ENCODE measurements around the gene SH3PXD2A.

The SH3PXD2A gene

DNA sequence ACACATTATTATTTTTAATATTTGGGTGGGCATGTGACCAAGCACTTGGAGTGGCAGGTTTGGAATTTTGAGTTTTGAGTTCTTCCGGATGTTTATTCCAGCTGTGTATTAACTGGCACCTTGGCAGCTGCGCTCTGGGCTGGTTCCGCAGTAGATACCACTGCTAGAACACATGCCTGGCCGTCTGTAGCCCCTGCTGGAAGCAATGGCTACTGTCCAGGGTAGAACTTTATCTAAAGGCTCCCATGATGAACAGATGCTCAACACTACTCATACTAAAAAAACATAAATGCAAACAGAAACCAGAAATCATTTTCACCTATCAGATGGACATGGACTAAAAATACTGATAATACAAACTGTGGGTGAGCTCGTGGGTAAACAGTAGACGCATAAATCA, 19.4 kb upstream of the SH3PXD2A start:
- DNase-seq: no peak

DNA sequence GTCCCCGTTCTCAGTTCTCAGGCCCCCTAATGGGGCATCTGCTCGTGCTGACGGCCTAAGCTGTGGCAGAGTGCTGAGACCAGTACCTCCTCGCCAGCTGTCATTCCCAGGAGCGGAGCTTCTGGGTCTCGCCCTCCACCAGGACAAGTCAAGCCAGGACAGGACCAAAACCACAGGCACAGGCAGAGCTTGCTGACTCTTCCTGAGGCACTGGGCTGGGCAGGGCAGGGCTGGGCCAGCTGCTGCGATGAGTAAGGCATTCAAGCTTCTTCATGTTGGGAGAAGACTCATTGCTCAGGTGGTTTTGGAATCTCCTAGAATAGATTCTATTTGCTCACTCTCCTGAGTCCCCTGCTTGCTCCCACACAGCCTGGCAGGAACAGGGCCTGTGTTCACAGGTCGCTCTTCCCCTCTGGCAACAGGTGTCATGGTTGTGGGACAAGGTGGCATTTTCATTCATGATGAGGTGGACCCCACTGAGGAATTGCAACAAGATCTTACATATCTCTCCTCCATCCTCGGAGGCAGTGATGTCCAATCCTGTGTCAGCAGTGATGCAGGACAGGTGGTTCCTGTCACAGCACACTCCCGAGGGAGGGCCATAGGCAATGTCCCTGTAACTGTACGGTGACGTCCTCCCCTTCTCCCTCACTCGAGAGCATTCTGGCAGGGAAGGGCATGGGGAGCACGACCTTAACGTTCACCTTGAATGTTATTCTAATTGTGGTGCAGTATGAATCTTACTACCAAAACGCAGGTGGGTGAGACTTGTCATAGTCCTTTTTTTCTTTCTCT, 17.0 kb upstream of the SH3PXD2A start:
- DNase-seq: peak; percentile 51

DNA sequence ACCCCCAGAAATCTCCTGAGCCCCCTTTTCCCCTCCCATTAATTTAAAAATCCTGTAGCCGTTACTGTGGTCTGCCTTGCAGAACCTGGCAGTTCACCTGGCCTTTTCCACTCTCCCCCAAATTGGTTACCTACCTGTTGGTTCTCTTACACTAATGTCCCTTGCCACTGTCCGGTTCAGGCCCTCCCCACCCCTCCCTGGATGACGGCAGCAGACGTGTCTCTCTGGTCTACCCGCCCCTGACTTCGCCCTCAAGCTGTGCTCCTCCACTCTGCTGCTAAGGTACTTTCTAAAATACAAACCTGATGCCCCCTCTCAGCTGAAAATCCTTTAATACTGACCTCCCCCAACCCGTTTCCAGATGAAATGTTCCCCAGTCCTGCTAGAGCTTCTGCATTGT, 15.6 kb upstream of the SH3PXD2A start:
- DNase-seq: no peak

DNA sequence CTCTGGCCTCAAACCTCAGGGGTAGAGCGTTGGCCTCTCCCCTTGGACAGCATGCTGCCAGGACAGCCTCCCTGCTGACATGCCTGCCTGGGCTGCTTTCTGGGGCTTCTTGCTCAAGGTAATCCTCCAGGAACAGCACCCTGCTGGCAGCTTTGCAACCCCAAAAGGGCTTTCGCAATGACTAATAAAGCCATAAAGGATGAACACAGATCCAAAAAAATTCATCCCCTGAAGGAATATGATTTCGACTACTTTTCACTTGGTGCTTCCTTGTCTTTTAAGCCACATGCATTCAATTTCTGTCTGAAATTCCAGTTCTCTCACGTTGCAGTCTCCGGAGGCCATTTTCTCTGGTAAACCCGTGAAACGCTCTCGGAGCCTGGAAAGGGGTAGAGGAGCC, 15.1 kb upstream of the SH3PXD2A start:
- DNase-seq: no peak

DNA sequence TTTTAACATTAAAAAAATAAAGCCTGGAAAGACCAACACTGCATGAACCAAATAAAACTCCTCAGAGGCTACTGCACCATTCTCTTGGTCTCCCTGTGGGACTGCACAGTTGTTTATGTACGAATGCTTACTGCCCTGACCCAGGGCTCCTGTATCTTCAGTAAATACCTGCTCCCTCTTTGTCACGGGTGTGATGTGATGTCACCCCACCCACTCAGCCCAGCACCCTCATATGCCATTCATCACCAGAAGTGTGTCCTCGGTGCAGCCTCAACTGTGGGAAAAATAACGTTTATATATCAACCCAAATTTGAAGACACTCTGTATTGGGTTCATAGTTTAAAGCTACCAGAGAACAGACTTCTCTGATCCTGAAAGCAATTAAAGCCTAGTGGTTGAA, 14.0 kb upstream of the SH3PXD2A start:
- no peak for DNase-seq

DNA sequence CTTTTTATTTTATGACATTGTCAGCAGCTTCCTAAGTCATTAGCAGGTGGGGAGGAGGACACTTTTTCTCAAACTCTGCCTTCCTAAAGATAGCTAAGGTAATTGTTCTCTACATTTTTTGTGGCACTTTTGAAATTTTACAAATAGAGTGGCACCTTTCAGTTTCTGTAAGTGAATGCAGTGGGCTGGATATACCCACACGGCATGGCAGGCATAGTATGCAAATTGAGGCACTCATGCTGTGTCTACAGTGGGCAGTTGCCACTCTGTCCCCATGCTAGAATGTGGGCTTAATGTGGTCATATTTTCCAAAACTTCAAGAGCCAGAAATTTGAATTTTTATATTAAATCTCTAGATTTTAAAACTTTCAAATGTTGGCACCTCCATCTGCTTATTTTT, 12.8 kb upstream of the SH3PXD2A start:
- DNase-seq: no peak

DNA sequence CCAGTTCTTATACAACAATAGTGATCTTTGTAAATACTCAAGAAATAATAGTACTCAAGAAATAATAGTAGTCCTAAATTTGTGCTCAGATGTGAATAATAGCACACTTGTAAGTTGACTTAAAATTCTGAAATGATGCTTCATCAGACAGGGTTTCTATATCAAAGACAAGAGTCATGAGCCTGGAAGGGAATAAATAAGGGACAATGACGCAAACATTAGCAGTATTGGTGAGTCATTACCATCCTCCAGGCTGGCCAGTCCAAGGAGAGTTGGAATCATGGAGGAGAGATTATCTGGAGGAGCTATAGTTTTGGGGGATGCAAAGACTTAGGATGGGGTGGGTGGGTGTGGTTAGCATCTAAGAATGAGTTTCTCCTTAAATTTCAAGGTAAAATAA, 6.1 kb upstream of the SH3PXD2A start:
- no peak for DNase-seq

DNA sequence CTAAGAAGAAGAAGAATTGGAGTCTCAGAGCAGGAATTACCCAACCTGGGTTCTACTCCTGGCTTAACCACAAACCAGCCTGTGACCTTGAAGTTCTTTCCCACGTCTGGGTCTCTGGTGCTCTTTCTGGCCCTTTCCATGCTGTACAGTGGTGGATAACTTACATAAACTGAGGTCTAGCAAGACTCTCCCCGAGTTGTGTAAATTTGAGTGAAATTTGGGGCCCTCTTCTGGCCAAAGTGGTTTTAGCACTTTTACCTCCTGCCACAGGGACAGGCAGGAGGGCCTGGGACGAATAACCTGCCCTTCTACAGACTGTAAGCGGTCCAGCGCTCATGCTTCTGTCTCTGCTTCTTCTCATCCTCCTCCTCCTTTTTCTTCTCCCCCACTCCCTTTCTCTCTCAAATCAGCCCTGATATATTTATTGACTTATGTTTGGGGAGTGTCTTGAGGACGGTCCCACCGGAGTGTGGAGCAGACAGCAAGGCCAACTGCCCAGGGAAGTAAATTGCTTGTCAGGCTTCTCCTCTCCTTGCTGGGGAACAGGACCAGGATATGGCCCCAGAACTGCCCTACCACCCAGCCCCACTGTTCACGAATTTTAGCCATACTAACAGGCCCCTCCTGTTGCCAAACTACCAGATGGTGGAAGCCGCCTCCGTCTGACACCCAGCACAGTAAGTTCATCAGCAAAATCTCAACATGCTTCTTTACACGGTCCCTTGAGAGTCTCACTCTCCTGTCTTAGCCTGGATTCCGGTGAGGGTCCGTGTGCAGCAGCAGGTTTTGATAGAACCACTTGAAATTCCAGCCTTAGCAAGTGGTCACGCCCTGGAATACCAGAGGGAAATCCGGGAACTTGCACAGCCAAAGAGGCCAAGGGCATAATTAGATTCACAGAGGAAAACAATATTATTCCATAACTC, 4.0 kb upstream of the SH3PXD2A start:
- DNase-seq: peak; percentile 75

DNA sequence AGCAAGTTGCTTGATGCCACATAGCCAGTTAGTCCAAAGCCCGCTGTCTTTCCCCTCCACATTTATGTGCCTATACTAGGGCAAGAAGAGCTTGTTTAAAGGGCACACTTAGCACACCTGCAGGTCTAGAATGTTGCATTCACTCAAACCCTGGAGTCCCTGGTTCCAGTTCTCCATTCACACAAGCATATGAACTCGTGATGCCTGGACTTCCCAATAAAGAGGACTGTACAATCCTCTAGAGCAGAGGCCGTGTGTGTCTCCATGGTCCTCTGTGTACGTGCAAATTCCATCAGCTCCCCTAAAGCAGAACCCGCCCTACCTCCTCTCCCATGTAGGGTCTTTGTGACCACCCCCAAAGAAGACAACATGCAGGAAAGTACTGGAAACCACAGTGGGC, 3.0 kb upstream of the SH3PXD2A start:
- DNase-seq: no peak

DNA sequence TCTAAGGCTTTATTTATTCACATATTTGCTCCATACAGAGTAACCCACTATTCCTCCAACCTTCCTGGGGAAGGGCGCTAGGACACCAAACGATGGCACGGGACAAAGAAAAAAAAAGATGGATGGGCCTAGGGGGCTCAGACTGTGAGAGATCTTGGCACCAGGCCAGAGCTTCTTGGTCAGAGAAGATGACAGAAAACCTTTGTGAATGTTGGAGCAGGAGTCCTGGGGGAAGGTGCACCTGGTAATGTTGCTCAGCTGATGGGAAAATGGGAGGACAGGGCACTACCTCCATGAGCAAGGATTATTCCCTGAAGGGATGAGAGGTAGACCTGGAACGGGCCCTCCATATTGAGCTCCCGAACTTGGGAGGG, 1.4 kb upstream of the SH3PXD2A start:
- DNase-seq: peak; percentile 37

DNA sequence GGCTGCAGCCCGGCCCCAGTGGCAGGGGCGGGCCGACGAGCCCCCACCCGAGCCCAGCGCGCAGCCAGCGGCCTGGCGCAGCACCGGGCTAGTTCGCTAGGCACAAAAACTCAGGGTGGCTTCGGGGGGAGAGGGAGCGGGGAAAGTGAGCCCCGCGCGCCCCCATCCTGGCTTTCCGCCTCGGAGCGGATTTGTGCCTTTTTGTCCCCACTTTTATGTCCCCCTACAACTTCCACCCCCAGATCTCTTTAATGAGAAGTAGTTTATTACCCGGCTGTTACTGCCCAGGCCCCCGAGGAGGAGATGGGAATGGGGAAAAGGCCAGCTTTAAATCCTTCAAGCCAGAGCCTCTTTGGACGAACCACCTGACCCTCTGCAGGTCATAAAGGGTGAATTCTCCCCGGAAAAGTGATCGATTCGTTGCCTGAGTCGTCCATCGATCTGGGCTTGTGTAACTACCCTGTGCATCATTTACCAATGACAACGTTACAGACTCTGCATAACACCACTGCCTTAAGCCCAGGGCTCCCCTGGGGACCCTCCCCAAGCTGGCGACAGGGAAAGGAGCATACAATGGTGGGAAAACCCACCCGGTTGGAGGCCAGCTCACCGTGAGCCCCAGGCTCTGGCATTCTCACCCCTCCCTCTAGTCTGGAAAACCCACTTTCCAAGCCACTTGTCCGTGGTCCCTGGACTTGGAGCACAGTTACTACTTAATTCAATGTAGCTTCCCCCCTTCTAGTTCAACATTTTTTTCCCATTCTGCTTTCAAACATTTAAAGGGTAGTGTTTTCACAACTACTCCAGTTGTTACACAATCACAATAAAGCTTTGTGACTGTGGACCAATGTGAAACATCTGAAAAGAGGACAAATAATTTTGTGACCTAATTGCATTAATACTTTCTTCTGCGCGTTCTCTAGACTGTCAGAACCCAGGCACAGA, 748 bp upstream of the SH3PXD2A start:
- peak; percentile 27 for DNase-seq

DNA sequence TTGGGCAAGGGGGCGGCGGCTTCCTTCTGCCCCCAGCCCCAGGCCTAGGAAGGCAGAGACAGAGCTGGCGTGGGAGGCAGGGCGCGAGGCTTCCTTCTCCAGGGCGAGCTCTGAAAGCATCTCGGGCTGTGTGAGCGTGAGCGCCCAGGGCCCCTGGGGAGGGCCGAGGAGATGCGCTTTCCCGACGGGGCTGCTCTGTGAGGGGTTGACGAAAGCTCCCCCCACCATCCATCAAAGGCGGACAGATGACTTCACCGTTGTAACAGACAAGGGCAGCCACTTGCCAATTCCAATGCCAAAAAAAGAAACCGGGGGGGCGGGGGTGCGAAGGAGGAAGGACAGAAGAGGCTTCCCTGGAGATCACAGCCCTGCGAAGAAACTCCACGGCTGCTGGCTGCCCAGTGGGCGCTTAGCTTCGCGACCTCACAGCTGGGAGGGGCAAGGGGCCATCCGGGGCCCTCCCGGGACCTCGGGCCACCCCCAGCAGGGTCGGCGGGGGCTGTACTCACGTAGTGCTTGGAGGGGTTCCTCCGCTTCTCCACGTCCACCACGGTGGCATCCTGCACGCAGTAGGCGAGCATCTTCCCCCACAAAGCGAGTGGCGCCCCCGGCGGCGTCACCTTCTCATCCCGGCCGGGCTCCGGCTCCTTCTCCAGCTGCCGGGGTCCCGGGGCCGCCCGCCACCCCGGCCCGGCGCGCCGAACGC, 537 bp downstream of the SH3PXD2A start:
- DNase-seq: peak; percentile 55

DNA sequence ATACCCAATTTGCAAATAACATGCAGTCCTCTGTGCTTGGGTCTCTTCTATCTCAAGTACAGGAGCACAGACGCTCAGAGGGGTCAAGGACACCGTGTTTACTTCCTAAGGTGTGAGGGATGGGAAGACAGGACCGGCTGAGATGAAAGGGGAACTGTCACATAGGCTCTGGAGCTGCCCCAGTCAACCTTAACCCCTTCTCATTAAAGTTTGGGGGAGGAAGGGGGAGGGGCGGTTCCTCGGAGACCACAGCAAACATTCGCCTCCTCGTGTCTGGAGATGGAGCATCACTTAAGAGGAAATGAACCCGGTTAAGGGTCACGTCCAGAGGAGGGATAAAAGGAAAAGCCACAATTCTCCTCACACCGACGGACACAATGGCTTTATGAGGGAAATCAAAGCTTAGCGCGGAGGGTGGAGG, 1.1 kb downstream of the SH3PXD2A start:
- DNase-seq: peak; percentile 55

DNA sequence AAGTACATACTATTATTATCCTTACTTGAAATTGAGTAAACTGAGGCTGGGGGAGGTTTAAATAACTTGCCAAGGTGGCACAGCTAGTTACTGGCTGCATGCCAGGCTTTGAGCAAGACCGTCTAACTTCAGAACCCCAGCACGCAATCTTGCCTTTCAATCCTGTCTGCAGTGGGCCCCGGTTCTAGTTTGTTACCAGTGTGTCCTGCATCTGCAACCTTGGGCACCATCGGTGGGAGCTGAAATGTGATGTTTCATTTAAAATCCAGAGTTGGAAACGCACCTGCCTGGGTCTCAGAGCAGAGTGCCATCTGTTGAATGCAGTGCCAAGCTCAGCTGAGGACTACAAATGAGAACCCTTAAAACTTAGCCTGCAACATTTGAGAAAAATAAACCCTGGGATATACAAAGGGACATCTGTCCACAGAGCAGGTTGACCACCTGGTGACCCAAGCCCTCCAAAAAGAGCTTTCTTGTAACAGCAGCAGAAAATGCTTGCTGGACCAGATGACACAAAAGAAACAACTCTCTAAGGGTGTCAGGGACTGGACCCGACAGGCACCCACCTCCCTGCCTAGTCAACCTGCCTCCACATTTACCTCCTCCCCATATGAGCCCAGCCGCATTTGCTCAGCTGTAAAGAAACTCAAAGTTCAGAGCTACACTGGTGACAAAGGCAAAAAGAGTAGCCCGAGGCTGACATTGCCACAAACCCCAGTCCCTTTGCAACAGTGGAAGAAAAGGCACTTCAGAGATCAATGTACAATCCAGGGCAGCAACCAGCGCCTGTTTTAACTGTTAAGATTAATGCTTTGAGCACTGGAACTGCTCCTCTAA, 1.7 kb downstream of the SH3PXD2A start:
- no peak for DNase-seq

DNA sequence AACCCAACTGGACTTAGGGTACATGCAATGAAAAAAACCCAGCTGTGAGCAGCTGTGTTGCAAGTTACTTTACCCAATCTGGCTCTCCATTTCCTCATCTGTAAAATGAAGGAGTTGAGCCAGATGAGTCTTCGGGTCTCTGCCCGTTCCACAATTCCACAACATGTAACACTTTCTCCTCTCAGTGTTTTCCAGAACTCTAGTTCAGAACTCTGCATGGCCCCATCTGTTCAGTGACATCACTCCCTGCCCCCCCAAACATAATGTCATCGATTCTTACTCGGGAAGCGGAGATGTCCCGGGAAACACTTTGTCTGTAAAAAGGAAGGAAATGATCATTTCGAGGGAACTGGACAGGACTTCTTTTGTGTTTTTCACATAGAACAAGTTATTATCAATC, 2.5 kb downstream of the SH3PXD2A start:
- DNase-seq: no peak

DNA sequence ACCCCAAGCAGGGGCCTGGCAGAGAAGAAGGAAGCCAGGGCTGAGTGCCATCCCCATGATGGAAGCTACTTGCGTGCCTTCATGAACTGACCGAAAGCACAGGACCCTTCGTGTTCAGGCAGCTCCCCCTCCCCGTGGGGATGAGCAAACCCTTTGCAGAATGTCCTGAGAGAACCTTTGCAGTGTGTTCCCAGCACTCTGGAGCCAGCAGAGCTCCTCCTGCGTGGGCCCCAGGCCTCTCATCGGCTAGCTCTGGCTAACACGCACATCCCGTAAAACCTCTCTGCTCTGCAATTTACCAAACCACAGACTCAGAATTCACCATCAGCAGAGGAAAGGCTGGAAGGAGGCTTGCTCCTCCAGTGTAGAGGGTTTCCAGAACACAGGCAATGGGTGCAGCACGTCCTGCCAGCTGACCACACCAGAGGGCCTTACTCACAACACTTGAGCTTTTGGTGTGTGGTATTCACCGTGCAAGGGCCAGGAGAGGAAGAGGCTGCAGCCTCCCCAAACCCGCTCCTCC, 3.1 kb downstream of the SH3PXD2A start:
- DNase-seq: no peak

DNA sequence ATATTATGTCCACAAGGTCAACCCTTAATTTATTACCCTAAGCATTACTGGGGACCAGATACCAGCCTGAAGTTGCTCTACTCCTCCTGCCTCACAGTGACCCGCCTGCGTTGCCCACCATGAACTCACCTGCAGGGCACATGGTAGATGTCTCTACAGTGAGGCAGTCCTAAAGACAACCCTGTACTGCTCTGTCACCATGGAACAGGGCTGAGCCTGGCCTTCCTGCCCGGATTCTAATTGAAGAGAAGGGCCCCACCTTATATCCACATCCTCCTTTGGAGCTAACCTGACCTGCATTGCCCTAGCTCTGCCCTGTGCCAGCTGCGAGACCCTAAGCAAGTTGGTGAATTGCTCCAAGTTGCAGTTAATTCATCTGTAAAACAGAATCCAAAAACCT, 4.1 kb downstream of the SH3PXD2A start:
- DNase-seq: no peak

DNA sequence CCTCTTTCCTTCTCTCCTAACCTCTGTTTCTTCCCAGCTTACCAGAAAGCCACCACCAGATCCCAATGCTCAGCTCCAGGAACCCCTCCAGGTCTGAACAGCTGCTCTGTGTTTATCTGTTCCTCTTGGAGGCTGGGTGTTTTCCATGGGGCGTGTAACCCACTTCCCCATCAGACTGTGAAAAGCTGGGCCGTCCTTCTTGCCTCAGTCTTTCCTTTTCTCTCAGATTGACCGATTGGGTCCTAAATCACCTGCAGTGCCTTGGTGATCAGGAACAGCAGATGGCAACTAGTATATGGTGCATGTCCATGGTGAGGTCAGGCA, 4.8 kb downstream of the SH3PXD2A start:
- DNase-seq: no peak

DNA sequence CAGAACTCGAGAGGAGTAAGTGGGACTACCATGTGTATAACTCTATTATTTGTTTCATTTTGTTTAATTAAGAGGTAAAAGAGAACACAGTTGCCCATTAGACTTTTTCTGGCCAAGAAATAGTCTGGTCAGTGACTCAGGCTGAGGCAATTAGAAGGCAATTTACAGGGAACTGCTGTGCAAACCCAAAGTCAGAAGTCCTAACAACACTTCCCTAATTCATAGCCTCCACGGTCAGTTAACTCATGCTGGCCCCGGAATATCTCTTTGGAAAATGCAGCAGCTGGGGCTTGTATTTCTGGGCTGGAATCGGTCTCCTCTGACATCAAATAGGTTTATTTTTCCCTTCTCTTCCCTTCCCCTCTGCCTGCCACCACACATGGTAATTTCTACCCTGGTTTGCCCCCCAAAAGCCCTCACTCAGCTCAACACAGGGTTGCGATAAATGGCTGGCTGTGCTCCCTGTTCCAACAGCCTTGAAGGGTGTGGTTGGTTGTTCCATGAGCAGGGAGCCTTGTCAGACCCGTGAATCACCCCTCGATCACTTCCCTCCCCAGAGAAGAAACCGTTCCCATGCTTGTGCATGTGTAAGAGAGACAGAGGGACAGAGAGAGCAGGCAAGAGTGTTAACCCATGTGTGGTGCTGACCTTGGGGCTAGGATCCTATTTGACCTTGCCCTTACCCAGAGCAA, 5.3 kb downstream of the SH3PXD2A start:
- DNase-seq: no peak

DNA sequence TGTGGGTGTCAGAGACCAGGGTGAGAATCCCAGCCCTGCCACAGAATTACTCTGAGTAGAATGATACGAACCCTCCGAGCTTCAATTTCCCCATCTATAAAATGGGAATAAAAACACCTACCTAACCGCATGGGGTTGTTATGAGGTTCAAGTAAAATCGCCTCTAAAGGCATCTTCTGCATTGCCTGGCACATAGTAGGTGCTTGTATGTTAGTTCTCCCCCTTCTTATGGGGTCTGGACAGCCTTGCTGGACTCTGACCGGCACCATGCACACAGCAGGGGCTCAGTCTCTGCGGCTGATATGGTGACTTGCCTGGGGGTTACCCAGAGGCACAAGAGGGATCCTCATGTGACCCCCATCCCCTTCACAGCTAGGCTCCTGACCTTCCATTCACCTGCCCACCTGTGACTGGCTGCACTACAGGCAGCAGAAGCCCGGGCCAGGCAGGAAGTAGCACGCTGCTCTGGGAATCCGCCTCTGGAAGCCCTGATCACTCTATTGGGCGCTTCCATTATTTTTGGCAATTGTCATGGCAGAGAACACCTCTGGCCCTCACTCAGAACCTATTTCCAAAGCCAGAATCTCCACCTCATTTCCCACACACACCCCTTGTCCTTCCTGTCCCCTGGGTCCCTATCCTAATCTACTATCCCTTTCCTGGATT, 6.0 kb downstream of the SH3PXD2A start:
- no peak for DNase-seq

All from NCI-H82 (cell line).